GM18511 (cell line): ENCODE data around the gene HVCN1.
"Not testable (repeated sequence)": the region's sequence is repeated elsewhere in the genome, so short reads cannot be mapped to it uniquely, and the experiment has no call there.

Experiments
- ATAC-seq: cut with Tn5 transposase; IDR thresholded peaks from one replicate; pipeline ENCODE4 v1.9.1; 2021; ENCODE audit warnings: mild to moderate bottlenecking, moderate library complexity; ENCODE audit not compliant: unreplicated experiment

Gene HVCN1

GRCh38 chr12:110619534-110619953 lies 69.4 kb downstream of the HVCN1 start:
- peak; percentile 68 for ATAC-seq

GRCh38 chr12:110616471-110617115 lies 72.3 kb downstream of the HVCN1 start:
- no peak for ATAC-seq

- no peak for ATAC-seq
Observed at GRCh38 chr12:110615171-110615570, 73.7 kb downstream of the HVCN1 start.

GRCh38 chr12:110613771-110614684 lies 74.9 kb downstream of the HVCN1 start, which contains the start of gene TCTN1:
TCTN1 (plus strand) TSS chr12:110614129; CDS start chr12:110614183, 54 bp downstream.
- ATAC-seq = peak; percentile 92

GRCh38 chr12:110613071-110613770 lies 75.7 kb downstream of the HVCN1 start:
- peak; percentile 4 for ATAC-seq

GRCh38 chr12:110606253-110606611 lies 82.7 kb downstream of the HVCN1 start:
- no peak for ATAC-seq

GRCh38 chr12:110602085-110602814 lies 86.7 kb downstream of the HVCN1 start:
- ATAC-seq = not testable (repeated sequence)

- ATAC-seq = no peak
Observed at GRCh38 chr12:110600254-110600653, 88.7 kb downstream of the HVCN1 start.

- no peak for ATAC-seq
Observed at GRCh38 chr12:110599334-110599733, 89.6 kb downstream of the HVCN1 start.
